ENCODE results near the gene SYPL1.

DNA sequence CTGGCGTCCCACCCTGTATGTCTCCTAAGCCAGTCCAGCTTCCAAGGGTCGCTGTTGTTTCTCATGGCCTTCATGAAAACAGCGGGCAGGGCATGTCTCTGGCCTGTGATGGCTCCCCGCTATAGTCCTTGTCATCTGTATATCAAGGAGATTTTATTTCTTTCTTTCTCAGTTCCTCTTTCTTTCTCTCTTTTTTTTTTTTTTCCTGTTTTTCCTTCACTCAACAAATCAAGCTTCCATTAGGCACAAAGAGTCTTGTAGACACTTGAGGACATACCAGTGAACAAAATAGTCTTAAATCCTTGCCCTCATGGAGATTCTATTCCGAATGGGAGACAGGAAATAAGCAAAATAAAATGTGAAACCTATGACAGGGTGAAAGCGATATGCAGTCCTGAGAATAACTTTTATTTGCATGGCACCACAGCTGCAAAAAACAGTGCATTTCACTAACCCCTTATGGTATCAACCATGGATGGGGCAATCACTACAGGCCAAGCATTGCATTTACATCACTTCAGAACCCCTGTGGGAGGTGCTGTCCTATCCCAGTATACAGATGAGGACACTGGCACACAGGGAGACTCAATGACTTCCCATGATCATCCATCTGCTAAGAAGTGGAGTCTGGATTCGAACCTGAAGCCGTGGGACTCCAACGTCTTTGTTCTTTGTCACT, 50.7 kb downstream of the SYPL1 start:
- TF ChIP-seq, protein P1, sequence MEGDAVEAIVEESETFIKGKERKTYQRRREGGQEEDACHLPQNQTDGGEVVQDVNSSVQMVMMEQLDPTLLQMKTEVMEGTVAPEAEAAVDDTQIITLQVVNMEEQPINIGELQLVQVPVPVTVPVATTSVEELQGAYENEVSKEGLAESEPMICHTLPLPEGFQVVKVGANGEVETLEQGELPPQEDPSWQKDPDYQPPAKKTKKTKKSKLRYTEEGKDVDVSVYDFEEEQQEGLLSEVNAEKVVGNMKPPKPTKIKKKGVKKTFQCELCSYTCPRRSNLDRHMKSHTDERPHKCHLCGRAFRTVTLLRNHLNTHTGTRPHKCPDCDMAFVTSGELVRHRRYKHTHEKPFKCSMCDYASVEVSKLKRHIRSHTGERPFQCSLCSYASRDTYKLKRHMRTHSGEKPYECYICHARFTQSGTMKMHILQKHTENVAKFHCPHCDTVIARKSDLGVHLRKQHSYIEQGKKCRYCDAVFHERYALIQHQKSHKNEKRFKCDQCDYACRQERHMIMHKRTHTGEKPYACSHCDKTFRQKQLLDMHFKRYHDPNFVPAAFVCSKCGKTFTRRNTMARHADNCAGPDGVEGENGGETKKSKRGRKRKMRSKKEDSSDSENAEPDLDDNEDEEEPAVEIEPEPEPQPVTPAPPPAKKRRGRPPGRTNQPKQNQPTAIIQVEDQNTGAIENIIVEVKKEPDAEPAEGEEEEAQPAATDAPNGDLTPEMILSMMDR (IDR thresholded peaks at IDR 0.05) = no peak
- TF ChIP-seq POLR2AphosphoS5 (IDR thresholded peaks at IDR 0.05) (no peak), POLR2A (IDR thresholded peaks at IDR 0.05) (no peak)

Measured in prostate gland (tissue), 2 donors.